ENCODE results near the gene MOB1B. TPM values are rescaled to one million over a fixed set of nuclear protein-coding genes. Genes with fewer than 3 reads are reported as not detected.

Gene MOB1B
- total and polyA plus RNA-seq, 11 donors, result 4.8 to 22.9 (median 16.6) TPM

DNA sequence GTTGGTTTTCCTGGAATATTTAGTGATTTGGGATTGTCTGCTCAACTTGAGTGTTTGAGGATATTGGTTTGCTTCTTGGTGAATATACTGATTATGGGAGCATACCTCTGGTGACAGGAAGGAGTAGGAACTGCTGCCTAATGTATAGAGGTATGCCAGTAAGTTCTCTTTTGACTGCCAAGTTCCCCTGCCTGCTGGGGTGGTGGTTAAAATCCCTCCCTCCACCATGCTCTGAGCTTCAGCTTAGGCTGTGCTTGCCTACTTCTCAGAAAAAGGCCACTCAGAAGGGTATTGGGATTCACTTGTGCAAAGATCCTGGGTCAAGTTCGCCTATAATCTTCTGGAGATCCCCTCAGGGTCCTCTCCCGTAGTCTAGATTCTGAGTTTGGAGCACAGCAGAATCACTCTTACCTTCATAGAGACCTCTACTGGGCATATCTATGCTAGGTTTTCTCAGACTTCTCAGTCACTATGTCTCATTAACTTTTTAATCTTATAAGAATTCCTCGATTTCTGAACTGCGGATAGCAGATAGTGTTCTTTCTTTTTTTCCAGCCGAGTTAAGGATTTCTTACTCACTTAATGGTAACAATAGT, 46.6 kb downstream of the MOB1B start:
- TF ChIP-seq POLR2A (IDR thresholded peaks at IDR 0.05), result no peak
- TF ChIP-seq, protein P1, sequence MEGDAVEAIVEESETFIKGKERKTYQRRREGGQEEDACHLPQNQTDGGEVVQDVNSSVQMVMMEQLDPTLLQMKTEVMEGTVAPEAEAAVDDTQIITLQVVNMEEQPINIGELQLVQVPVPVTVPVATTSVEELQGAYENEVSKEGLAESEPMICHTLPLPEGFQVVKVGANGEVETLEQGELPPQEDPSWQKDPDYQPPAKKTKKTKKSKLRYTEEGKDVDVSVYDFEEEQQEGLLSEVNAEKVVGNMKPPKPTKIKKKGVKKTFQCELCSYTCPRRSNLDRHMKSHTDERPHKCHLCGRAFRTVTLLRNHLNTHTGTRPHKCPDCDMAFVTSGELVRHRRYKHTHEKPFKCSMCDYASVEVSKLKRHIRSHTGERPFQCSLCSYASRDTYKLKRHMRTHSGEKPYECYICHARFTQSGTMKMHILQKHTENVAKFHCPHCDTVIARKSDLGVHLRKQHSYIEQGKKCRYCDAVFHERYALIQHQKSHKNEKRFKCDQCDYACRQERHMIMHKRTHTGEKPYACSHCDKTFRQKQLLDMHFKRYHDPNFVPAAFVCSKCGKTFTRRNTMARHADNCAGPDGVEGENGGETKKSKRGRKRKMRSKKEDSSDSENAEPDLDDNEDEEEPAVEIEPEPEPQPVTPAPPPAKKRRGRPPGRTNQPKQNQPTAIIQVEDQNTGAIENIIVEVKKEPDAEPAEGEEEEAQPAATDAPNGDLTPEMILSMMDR (IDR thresholded peaks at IDR 0.05), result peak in 1 of 12 donors; percentile 20
- H3K4me1 ChIP-seq, result peaks cover 0 to 61% (median 0%) of the 10 kb centered on the region in 12 donors
- DNase-seq (no peak), ATAC-seq (peak in 1 of 4 donors; percentile 31)
- intact Hi-C loops (cut with DNase I), result no loop called here
- H3K9me3 ChIP-seq, result no peaks in the 10 kb centered on the region
- peak overlapping the region in 1 of 12 donors; percentile 78 for H3K27ac ChIP-seq
- H3K36me3 ChIP-seq, result no peaks in the 10 kb centered on the region
- H3K27me3 ChIP-seq, result no peaks in the 10 kb centered on the region
- no peak overlapping the region for H3K4me3 ChIP-seq
- WGBS, 4 donors, result 78 to 84% (median 82%) methylated on average over 5 of the region's 5 CpGs

DNA sequence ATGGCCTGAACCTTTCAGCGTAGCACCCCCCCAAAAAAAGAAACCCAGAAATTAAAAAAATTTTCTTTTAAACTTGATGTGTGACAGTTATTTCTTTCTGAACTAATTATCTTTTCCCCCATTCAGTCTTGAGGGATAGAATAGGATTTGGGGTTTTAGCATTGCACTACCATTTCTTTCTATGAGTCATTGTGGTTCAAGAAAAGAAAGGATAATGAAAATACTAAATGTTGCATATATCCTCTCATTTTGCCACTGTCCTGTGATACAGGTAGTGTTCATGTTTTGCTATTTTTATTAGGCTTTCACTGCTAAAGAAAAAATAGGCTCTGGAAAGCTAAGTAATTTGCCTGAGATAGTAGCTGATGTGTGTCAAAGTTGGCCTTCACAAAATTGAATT, 51.9 kb downstream of the MOB1B start:
- TF ChIP-seq POLR2A (IDR thresholded peaks at IDR 0.05), result no peak
- TF ChIP-seq, protein P1 (IDR thresholded peaks at IDR 0.05), result no peak
- Histone ChIP-seq H3K9me3 (no peaks in the 10 kb centered on the region), H3K27me3 (no peaks in the 10 kb centered on the region), H3K4me3 (no peak overlapping the region), H3K27ac (peak overlapping the region in 1 of 12 donors; percentile 74), H3K36me3 (peaks cover 0 to 3% (median under 1%) of the 10 kb centered on the region in 9 donors), H3K4me1 (peaks cover 0 to 19% (median 0%) of the 10 kb centered on the region in 12 donors)
- intact Hi-C loops (cut with DNase I), result no loop called here
- no peak for ATAC-seq
- WGBS, 4 donors, result 60 to 96% (median 94%) methylated on average over 1 of the region's 1 CpG
- DNase-seq, result no peak

DNA sequence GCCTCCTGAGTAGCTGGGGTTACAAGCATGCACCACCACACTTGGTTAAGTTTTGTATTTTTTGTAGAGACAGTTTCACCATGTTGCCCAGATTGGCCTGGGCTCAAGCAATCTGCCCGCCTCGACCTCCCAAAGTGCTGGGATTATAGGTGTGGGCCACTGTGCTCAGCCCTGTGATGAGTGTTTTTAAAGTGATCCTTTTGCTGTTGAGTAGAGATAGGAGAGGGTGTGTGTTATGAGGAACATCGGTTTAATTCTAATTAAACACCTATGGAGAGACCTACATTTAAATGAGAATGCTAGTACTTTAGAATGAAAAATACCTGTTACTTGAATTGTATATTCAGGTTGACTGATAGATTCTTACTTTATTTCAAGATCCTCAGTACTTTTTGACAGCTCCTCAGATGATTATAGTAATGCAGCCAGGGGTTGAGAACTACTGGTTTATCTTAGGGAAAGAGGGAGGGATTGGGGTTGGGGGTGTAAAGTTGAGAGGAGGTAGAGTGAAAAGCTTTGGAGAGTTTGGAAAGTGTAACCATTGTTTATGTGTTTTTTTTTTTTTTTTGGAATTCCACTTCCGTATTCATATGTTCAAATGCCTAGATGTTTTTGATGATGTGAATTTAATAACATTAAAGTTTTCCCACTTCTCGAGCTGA, 54.5 kb downstream of the MOB1B start:
- peaks cover 0 to 11% (median 0%) of the 10 kb centered on the region in 12 donors for H3K4me1 ChIP-seq
- H3K4me3 ChIP-seq, result no peak overlapping the region
- no peaks in the 10 kb centered on the region for H3K27me3 ChIP-seq
- ATAC-seq (no peak), DNase-seq (no peak)
- no peaks in the 10 kb centered on the region for H3K9me3 ChIP-seq
- 72 to 77% (median 73%) methylated on average over 5 of the region's 5 CpGs for WGBS, 4 donors
- intact Hi-C loops (cut with DNase I), result no loop called here
- TF ChIP-seq, protein P1 (IDR thresholded peaks at IDR 0.05), result no peak
- no peak for TF ChIP-seq POLR2A (IDR thresholded peaks at IDR 0.05)
- H3K36me3 ChIP-seq, result peaks cover 0 to 29% (median 26%) of the 10 kb centered on the region in 9 donors
- no peak overlapping the region for H3K27ac ChIP-seq

DNA sequence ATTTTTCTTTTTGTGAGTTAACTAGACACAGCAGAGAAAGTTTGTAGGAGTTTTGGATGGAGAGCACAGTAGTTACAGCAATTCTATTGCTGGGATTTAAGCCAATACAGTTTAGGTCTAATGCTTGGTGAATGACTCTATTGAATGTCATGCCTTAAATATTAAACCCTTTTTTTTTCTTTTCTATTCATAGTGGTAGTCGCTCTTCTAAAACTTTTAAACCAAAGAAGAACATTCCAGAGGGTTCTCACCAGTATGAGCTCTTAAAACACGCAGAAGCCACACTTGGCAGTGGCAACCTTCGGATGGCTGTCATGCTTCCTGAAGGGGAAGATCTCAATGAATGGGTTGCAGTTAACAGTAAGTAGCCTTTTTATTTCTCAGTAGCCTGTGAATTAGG, 56.5 kb downstream of the MOB1B start:
- Histone ChIP-seq H3K27ac (no peak overlapping the region), H3K36me3 (peaks cover 0 to 40% (median 33%) of the 10 kb centered on the region in 9 donors), H3K4me3 (no peak overlapping the region), H3K9me3 (no peaks in the 10 kb centered on the region), H3K4me1 (peaks cover 0 to 6% (median 0%) of the 10 kb centered on the region in 12 donors), H3K27me3 (no peaks in the 10 kb centered on the region)
- intact Hi-C loops (cut with DNase I), result no loop called here
- TF ChIP-seq, protein P1 (IDR thresholded peaks at IDR 0.05), result no peak
- TF ChIP-seq POLR2A (IDR thresholded peaks at IDR 0.05), result no peak
- ATAC-seq (no peak), DNase-seq (no peak)
- 87 to 88% (median 88%) methylated on average over 3 of the region's 3 CpGs for WGBS, 4 donors
